Hepatocyte (in vitro differentiated cells): ENCODE measurements around the gene BDKRB1.

Source experiments
- EZH2 ChIP-seq: fragments of 200-600 bp; sonication (generic); IDR thresholded peaks from 2 replicates; pipeline ENCODE4 v1.6.1; 2016; ENCODE audit warnings: antibody characterized with exemption, mild to moderate bottlenecking, borderline replicate concordance
- EZH2phosphoT487 ChIP-seq: fragments of 200-600 bp; sonication (generic); IDR thresholded peaks from one replicate; pipeline ENCODE4 v1.6.1; 2018; ENCODE audit warnings: antibody characterized with exemption, mild to moderate bottlenecking, low read depth, moderate library complexity; ENCODE audit not compliant: unreplicated experiment, severe bottlenecking
- TF ChIP-seq, protein P1 (sequence below): fragments of 200-600 bp; sonication (generic); IDR thresholded peaks from 2 replicates; pipeline ENCODE4 v1.5.1; 2016; ENCODE audit warnings: antibody characterized with exemption, mild to moderate bottlenecking; ENCODE audit not compliant: poor library complexity

GRCh38 chr14:96231056-96231455, 25.0 kb upstream of the BDKRB1 start:
- TF ChIP-seq, protein P1, sequence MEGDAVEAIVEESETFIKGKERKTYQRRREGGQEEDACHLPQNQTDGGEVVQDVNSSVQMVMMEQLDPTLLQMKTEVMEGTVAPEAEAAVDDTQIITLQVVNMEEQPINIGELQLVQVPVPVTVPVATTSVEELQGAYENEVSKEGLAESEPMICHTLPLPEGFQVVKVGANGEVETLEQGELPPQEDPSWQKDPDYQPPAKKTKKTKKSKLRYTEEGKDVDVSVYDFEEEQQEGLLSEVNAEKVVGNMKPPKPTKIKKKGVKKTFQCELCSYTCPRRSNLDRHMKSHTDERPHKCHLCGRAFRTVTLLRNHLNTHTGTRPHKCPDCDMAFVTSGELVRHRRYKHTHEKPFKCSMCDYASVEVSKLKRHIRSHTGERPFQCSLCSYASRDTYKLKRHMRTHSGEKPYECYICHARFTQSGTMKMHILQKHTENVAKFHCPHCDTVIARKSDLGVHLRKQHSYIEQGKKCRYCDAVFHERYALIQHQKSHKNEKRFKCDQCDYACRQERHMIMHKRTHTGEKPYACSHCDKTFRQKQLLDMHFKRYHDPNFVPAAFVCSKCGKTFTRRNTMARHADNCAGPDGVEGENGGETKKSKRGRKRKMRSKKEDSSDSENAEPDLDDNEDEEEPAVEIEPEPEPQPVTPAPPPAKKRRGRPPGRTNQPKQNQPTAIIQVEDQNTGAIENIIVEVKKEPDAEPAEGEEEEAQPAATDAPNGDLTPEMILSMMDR, result no peak
- TF ChIP-seq EZH2 (no peak), EZH2phosphoT487 (no peak)
